Measurements from ENCODE around the gene UXS1.

The UXS1 gene

GRCh38 chr2:106080959-106081358, 113.1 kb downstream of the UXS1 start:
- Mint-ChIP-seq H3K36me3 (no peaks in the 10 kb centered on the region), H3K9me3 (peaks cover 4% of the 10 kb centered on the region), H3K4me3 (no peak overlapping the region), H3K4me1 (no peaks in the 10 kb centered on the region), H3K27me3 (no peaks in the 10 kb centered on the region), H3K27ac (no peak overlapping the region)
- ATAC-seq: no peak

- no peaks in the 10 kb centered on the region for H3K27me3 Mint-ChIP-seq
- H3K4me1 Mint-ChIP-seq: no peaks in the 10 kb centered on the region
- H3K4me3 Mint-ChIP-seq: no peak overlapping the region
- peaks cover 4% of the 10 kb centered on the region for H3K9me3 Mint-ChIP-seq
- H3K36me3 Mint-ChIP-seq: no peaks in the 10 kb centered on the region
- no peak for ATAC-seq
- H3K27ac Mint-ChIP-seq: no peak overlapping the region
Measured at GRCh38 chr2:106078096-106078495, 116.0 kb downstream of the UXS1 start.

GRCh38 chr2:106076941-106077340, 117.2 kb downstream of the UXS1 start:
- Mint-ChIP-seq H3K27me3 (no peaks in the 10 kb centered on the region), H3K36me3 (no peaks in the 10 kb centered on the region), H3K9me3 (peaks cover 4% of the 10 kb centered on the region), H3K4me1 (no peaks in the 10 kb centered on the region), H3K4me3 (no peak overlapping the region), H3K27ac (no peak overlapping the region)
- ATAC-seq: peak; percentile 21

- Mint-ChIP-seq H3K27ac (no peak overlapping the region), H3K36me3 (no peaks in the 10 kb centered on the region), H3K4me3 (no peak overlapping the region), H3K27me3 (peaks cover 2% of the 10 kb centered on the region), H3K9me3 (no peaks in the 10 kb centered on the region), H3K4me1 (no peaks in the 10 kb centered on the region)
- no peak for ATAC-seq
Measured at GRCh38 chr2:106075048-106075447, 119.1 kb downstream of the UXS1 start.

GRCh38 chr2:106073678-106074406, 120.3 kb downstream of the UXS1 start:
- Mint-ChIP-seq H3K27ac (no peak overlapping the region), H3K9me3 (no peaks in the 10 kb centered on the region), H3K4me1 (peaks cover 10% of the 10 kb centered on the region), H3K4me3 (no peak overlapping the region), H3K36me3 (no peaks in the 10 kb centered on the region), H3K27me3 (peaks cover 14% of the 10 kb centered on the region)
- ATAC-seq: no peak

- peaks cover 20% of the 10 kb centered on the region for H3K4me1 Mint-ChIP-seq
- no peak overlapping the region for H3K4me3 Mint-ChIP-seq
- H3K27me3 Mint-ChIP-seq: peaks cover 41% of the 10 kb centered on the region
- no peak overlapping the region for H3K27ac Mint-ChIP-seq
- H3K9me3 Mint-ChIP-seq: no peaks in the 10 kb centered on the region
- ATAC-seq: no peak
- no peaks in the 10 kb centered on the region for H3K36me3 Mint-ChIP-seq
Measured at GRCh38 chr2:106070181-106070580, 123.9 kb downstream of the UXS1 start.

- Mint-ChIP-seq H3K4me3 (no peak overlapping the region), H3K27me3 (peaks cover 53% of the 10 kb centered on the region), H3K4me1 (peaks cover 20% of the 10 kb centered on the region), H3K36me3 (no peaks in the 10 kb centered on the region), H3K27ac (no peak overlapping the region), H3K9me3 (no peaks in the 10 kb centered on the region)
- no peak for ATAC-seq
Measured at GRCh38 chr2:106068451-106068850, 125.7 kb downstream of the UXS1 start.

- no peak for ATAC-seq
- Mint-ChIP-seq H3K27me3 (peaks cover 53% of the 10 kb centered on the region), H3K36me3 (no peaks in the 10 kb centered on the region), H3K9me3 (no peaks in the 10 kb centered on the region), H3K4me3 (peak overlapping the region; percentile 40), H3K27ac (no peak overlapping the region), H3K4me1 (peaks cover 20% of the 10 kb centered on the region)
Measured at GRCh38 chr2:106065983-106066820, 127.9 kb downstream of the UXS1 start.

- peaks cover 20% of the 10 kb centered on the region for H3K4me1 Mint-ChIP-seq
- H3K9me3 Mint-ChIP-seq: no peaks in the 10 kb centered on the region
- ATAC-seq: peak; percentile 43
- peaks cover 53% of the 10 kb centered on the region for H3K27me3 Mint-ChIP-seq
- peak overlapping the region; percentile 40 for H3K4me3 Mint-ChIP-seq
- H3K27ac Mint-ChIP-seq: no peak overlapping the region
- H3K36me3 Mint-ChIP-seq: no peaks in the 10 kb centered on the region
Measured at GRCh38 chr2:106065268-106065982, 128.7 kb downstream of the UXS1 start.

GRCh38 chr2:106063181-106063580, 130.9 kb downstream of the UXS1 start:
- ATAC-seq: no peak
- Mint-ChIP-seq H3K27me3 (peaks cover 33% of the 10 kb centered on the region), H3K36me3 (no peaks in the 10 kb centered on the region), H3K9me3 (no peaks in the 10 kb centered on the region), H3K4me1 (peaks cover 9% of the 10 kb centered on the region), H3K27ac (no peak overlapping the region), H3K4me3 (no peak overlapping the region)

- Mint-ChIP-seq H3K9me3 (no peaks in the 10 kb centered on the region), H3K36me3 (no peaks in the 10 kb centered on the region), H3K27me3 (peaks cover 27% of the 10 kb centered on the region), H3K4me3 (no peak overlapping the region), H3K27ac (no peak overlapping the region), H3K4me1 (peaks cover 9% of the 10 kb centered on the region)
- ATAC-seq: no peak
Measured at GRCh38 chr2:106062627-106063026, 131.5 kb downstream of the UXS1 start.

- H3K4me1 Mint-ChIP-seq: peaks cover 9% of the 10 kb centered on the region
- no peaks in the 10 kb centered on the region for H3K36me3 Mint-ChIP-seq
Measured at GRCh38 chr2:106061611-106062349, 132.3 kb downstream of the UXS1 start.

GRCh38 chr2:106059416-106060065, 134.6 kb downstream of the UXS1 start:
- Mint-ChIP-seq H3K4me1 (no peaks in the 10 kb centered on the region), H3K27me3 (peaks cover 19% of the 10 kb centered on the region), H3K36me3 (no peaks in the 10 kb centered on the region), H3K4me3 (no peak overlapping the region), H3K27ac (no peak overlapping the region), H3K9me3 (no peaks in the 10 kb centered on the region)
- ATAC-seq: no peak

More at GRCh38 chr2:106061611-106062349, 132.3 kb downstream of the UXS1 start:
- H3K27ac Mint-ChIP-seq: no peak overlapping the region
- no peaks in the 10 kb centered on the region for H3K9me3 Mint-ChIP-seq
- H3K27me3 Mint-ChIP-seq: peaks cover 32% of the 10 kb centered on the region
- ATAC-seq: no peak
- H3K4me3 Mint-ChIP-seq: no peak overlapping the region

GRCh38 chr2:106058469-106059137, 135.5 kb downstream of the UXS1 start:
- Mint-ChIP-seq H3K27ac (no peak overlapping the region), H3K4me1 (peaks cover 3% of the 10 kb centered on the region), H3K4me3 (no peak overlapping the region), H3K36me3 (no peaks in the 10 kb centered on the region), H3K27me3 (peaks cover 18% of the 10 kb centered on the region), H3K9me3 (no peaks in the 10 kb centered on the region)
- ATAC-seq: no peak
